GM18499 (cell line): Measurements from ENCODE around the gene MEX3B.
"Not testable (repeated sequence)": the region's sequence is repeated elsewhere in the genome, so short reads cannot be mapped to it uniquely, and the experiment has no call there.

Experiments used
- ATAC-seq: cut with Tn5 transposase; IDR thresholded peaks from one replicate; pipeline ENCODE4 v1.9.1; 2021; ENCODE audit warnings: moderate number of reproducible peaks; ENCODE audit not compliant: insufficient read depth, unreplicated experiment

MEX3B gene

GRCh38 chr15:82052751-82053150, 6.9 kb upstream of the MEX3B start:
- ATAC-seq, result no peak

- no peak for ATAC-seq
These were observed 5.8 kb upstream of the MEX3B start for GRCh38 chr15:82051664-82052063.

GRCh38 chr15:82048811-82049210, 3.0 kb upstream of the MEX3B start:
- no peak for ATAC-seq

GRCh38 chr15:82047453-82048400, 1.9 kb upstream of the MEX3B start:
- ATAC-seq, result no peak

GRCh38 chr15:82046666-82047452, 1.0 kb upstream of the MEX3B start:
- no peak for ATAC-seq

GRCh38 chr15:82045179-82045891, 483 bp downstream of the MEX3B start:
- no peak for ATAC-seq

- ATAC-seq, result no peak
These were observed 1.2 kb downstream of the MEX3B start for GRCh38 chr15:82044373-82045178.

- ATAC-seq, result no peak
These were observed 1.9 kb downstream of the MEX3B start for GRCh38 chr15:82043796-82044372.

- no peak for ATAC-seq
These were observed 2.6 kb downstream of the MEX3B start for GRCh38 chr15:82043130-82043673.

- no peak for ATAC-seq
These were observed 5.0 kb downstream of the MEX3B start for GRCh38 chr15:82040862-82041261.

GRCh38 chr15:82040390-82040789, 5.4 kb downstream of the MEX3B start:
- no peak for ATAC-seq

- no peak for ATAC-seq
These were observed 5.9 kb downstream of the MEX3B start for GRCh38 chr15:82039871-82040270.

GRCh38 chr15:82036461-82036860, 9.4 kb downstream of the MEX3B start:
- ATAC-seq, result no peak

GRCh38 chr15:82031871-82032270, 13.9 kb downstream of the MEX3B start:
- ATAC-seq, result no peak

GRCh38 chr15:82030176-82030575, 15.6 kb downstream of the MEX3B start:
- ATAC-seq, result no peak

GRCh38 chr15:82028163-82028562, 17.7 kb downstream of the MEX3B start:
- not testable (repeated sequence) for ATAC-seq

- ATAC-seq, result no peak
These were observed 23.8 kb downstream of the MEX3B start for GRCh38 chr15:82021992-82022391.

GRCh38 chr15:82020625-82021394, 25.0 kb downstream of the MEX3B start:
- ATAC-seq, result no peak
